ENCODE measurements around the gene UTRN. TPM values are rescaled to one million over a fixed set of nuclear protein-coding genes. Genes with fewer than 3 reads are reported as not detected.

Gene UTRN
- total and polyA plus RNA-seq, 3 donors from 2014 or later: 109 to 127 (median 118) TPM

GRCh38 chr6:144284478-144284782, 705 bp upstream of the UTRN start:
- TF ChIP-seq POLR2A (IDR thresholded peaks at IDR 0.05) (no peak), CTCF (IDR thresholded peaks at IDR 0.05) (no peak)
- Histone ChIP-seq H3K9me3 (no peaks in the 10 kb centered on the region), H3K27me3 (no peaks in the 10 kb centered on the region), H3K36me3 (ENCODE audit: low read depth, missing control alignments) (no peaks in the 10 kb centered on the region), H3K4me1 (no peaks in the 10 kb centered on the region), H3K27ac (peak overlapping the region; percentile 93 to 97), H3K4me3 (peak overlapping the region; percentile 80 to 94)
- no peak for DNase-seq
- WGBS, 2 donors: 1 to 2% methylated on average over 7 of the region's 7 CpGs
- intact Hi-C loops (cut with DNase I; ENCODE audit: low total_unique reads): no loop called here

- no peaks in the 10 kb centered on the region for H3K36me3 ChIP-seq (ENCODE audit: low read depth, missing control alignments)
- no peak for DNase-seq
- 0 to 1% methylated on average over 15 of the region's 15 CpGs for WGBS, 2 donors
- H3K27me3 ChIP-seq: no peaks in the 10 kb centered on the region
- no peak for TF ChIP-seq CTCF (IDR thresholded peaks at IDR 0.05)
- TF ChIP-seq POLR2A (IDR thresholded peaks at IDR 0.05): no peak
- no peaks in the 10 kb centered on the region for H3K9me3 ChIP-seq
- no peaks in the 10 kb centered on the region for H3K4me1 ChIP-seq
- intact Hi-C loops (cut with DNase I; ENCODE audit: low total_unique reads): no loop called here
- H3K4me3 ChIP-seq: peak overlapping the region; percentile 80 to 94
- H3K27ac ChIP-seq: peak overlapping the region; percentile 93 to 97
These were observed 338 bp downstream of the UTRN start for GRCh38 chr6:144285548-144285797.

GRCh38 chr6:144285798-144286502, 815 bp downstream of the UTRN start:
- no peaks in the 10 kb centered on the region for H3K27me3 ChIP-seq
- H3K27ac ChIP-seq: peak overlapping the region; percentile 93 to 97
- peak; percentile 74 for DNase-seq
- 0% methylated on average over 34 to 46 of the region's 51 CpGs for WGBS, 2 donors
- no peaks in the 10 kb centered on the region for H3K9me3 ChIP-seq
- TF ChIP-seq CTCF (IDR thresholded peaks at IDR 0.05): no peak
- no peak for TF ChIP-seq POLR2A (IDR thresholded peaks at IDR 0.05)
- no peaks in the 10 kb centered on the region for H3K4me1 ChIP-seq
- no peaks in the 10 kb centered on the region for H3K36me3 ChIP-seq (ENCODE audit: low read depth, missing control alignments)
- intact Hi-C loops (cut with DNase I; ENCODE audit: low total_unique reads): no loop called here
- H3K4me3 ChIP-seq: peak overlapping the region; percentile 80 to 94

GRCh38 chr6:144286503-144287393, 1.6 kb downstream of the UTRN start:
- no peaks in the 10 kb centered on the region for H3K36me3 ChIP-seq (ENCODE audit: low read depth, missing control alignments)
- peak overlapping the region; percentile 80 to 94 for H3K4me3 ChIP-seq
- peak overlapping the region; percentile 93 to 97 for H3K27ac ChIP-seq
- H3K27me3 ChIP-seq: no peaks in the 10 kb centered on the region
- TF ChIP-seq POLR2A (IDR thresholded peaks at IDR 0.05) (no peak), CTCF (IDR thresholded peaks at IDR 0.05) (no peak)
- DNase-seq: peak; percentile 79
- WGBS, 2 donors: 1% methylated on average over 24 to 53 of the region's 53 CpGs
- H3K9me3 ChIP-seq: no peaks in the 10 kb centered on the region
- no peaks in the 10 kb centered on the region for H3K4me1 ChIP-seq
- intact Hi-C loops (cut with DNase I; ENCODE audit: low total_unique reads): no loop called here
